Activated CD8-positive, alpha-beta T cell treated with anti-CD3 and anti-CD28 coated beads for 36 hours (primary cell): ENCODE measurements around the gene THRAP3. TPM values are rescaled to one million over a fixed set of nuclear protein-coding genes. Genes with fewer than 3 reads are reported as not detected.

Experiments
- ATAC-seq: fragments of 200-7000 bp; cut with Tn5 transposase; one replicate; pipeline ENCODE4 v1.10.0; 2021; ENCODE audit warnings: mild to moderate bottlenecking, moderate library complexity
- CTCF ChIA-PET: fragments of 350-600 bp; sonication (Branson Sonifier 250); formaldehyde crosslinking; loops from one replicate; lab custom pipeline; 2021; ENCODE audit warnings: antibody characterized with exemption; lab: Charles Lee
- POLR2A ChIA-PET: fragments of 350-600 bp; sonication (Branson Sonifier 250); formaldehyde crosslinking; loops from one replicate; lab custom pipeline; 2021; ENCODE audit warnings: antibody characterized with exemption; lab: Charles Lee
- DNase-seq: peaks from one replicate; pipeline ENCODE4 v3.0.0-alpha.2; 2020
- H3K27ac Mint-ChIP-seq: one replicate; pipeline ENCODE4 v1.8.0; 2021; ENCODE audit warnings: mild to moderate bottlenecking, mixed read lengths
- H3K27me3 Mint-ChIP-seq: one replicate; pipeline ENCODE4 v1.8.0; 2021; ENCODE audit warnings: mixed read lengths
- H3K36me3 Mint-ChIP-seq: one replicate; pipeline ENCODE4 v1.8.0; 2021; ENCODE audit warnings: low read depth, mixed read lengths
- H3K4me1 Mint-ChIP-seq: one replicate; pipeline ENCODE4 v1.8.0; 2021; ENCODE audit warnings: low read depth, mixed read lengths
- H3K4me3 Mint-ChIP-seq: one replicate; pipeline ENCODE4 v1.8.0; 2021; ENCODE audit warnings: mild to moderate bottlenecking, moderate library complexity, mixed read lengths
- H3K9me3 Mint-ChIP-seq: one replicate; pipeline ENCODE4 v1.8.0; 2021; ENCODE audit warnings: mixed read lengths
- CTCF ChIP-seq: fragments of 200-600 bp; IDR thresholded peaks from one replicate; pipeline ENCODE4 v1.8.0; 2022; ENCODE audit warnings: antibody characterized with exemption, mild to moderate bottlenecking
- intact Hi-C: fragments of 100-400 bp; cut with micrococcal nuclease; formaldehyde crosslinking; loops from one replicate; pipeline ENCODE4 v1.10.0; 2022
- total RNA-seq, 2 experiments: library from RNA; stranded (reverse); gene quantifications; one replicate each; pipeline ENCODE4 v1.2.3, GENCODE V29; 2021

The THRAP3 gene
- total RNA-seq, 2 experiments from 2014 or later: 119 to 121 TPM

GRCh38 chr1:36301220-36301619, 77.0 kb downstream of the THRAP3 start:
- DNase-seq: no peak
- peaks cover 49% of the 10 kb centered on the region for H3K36me3 Mint-ChIP-seq

DNA sequence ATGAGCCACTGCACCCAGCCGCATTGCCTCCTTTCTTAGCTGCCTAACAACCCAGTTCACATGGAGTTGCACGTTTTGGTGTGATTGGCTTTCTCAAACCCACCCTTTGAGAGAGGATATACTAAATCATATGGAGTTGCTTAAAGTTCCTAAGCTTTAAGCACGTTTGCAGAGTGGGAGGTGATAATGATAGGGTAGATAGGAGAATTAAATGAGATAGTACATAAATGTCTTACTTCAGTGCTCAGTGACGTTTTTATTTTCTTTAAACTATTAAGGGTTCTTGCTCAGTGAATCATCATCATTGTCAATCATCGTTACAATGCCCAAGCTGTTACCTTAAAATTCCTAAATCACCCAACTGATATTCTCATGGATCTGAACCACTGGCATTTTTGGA, 79.0 kb downstream of the THRAP3 start:
- Mint-ChIP-seq H3K4me1 (peaks cover 50% of the 10 kb centered on the region), H3K27ac (peak overlapping the region; percentile 36), H3K4me3 (no peak overlapping the region), H3K27me3 (no peaks in the 10 kb centered on the region), H3K9me3 (no peaks in the 10 kb centered on the region), H3K36me3 (peaks cover 43% of the 10 kb centered on the region)
- intact Hi-C loops: no loop called here
- no peak for TF ChIP-seq CTCF
- ATAC-seq (no peak), DNase-seq (no peak)
- POLR2A ChIA-PET: interaction anchor here (0.9 to 10.3 kb wide), 5 partner anchors 8 to 140 kb away, joined by 3 to 89 read pairs (median 3); partner anchors contain the start of gene EVA1B
- CTCF ChIA-PET: no interaction called here

More at GRCh38 chr1:36301220-36301619, 77.0 kb downstream of the THRAP3 start:
- Mint-ChIP-seq H3K27me3 (no peaks in the 10 kb centered on the region), H3K4me3 (no peak overlapping the region), H3K27ac (peak overlapping the region; percentile 89), H3K4me1 (peaks cover 50% of the 10 kb centered on the region), H3K9me3 (no peaks in the 10 kb centered on the region)
- POLR2A ChIA-PET: interaction anchor here (0.8 to 2.0 kb wide), 3 partner anchors 22 to 151 kb away, joined by 3 to 7 read pairs (median 3); partner anchors contain the start of gene TRAPPC3
- ATAC-seq: no peak
- CTCF ChIA-PET: interaction anchor here (1.1 to 3.3 kb wide), 8 partner anchors 13 to 152 kb away, joined by 3 to 26 read pairs (median 4); partner anchors contain the start of gene TRAPPC3
- intact Hi-C loops: no loop called here
- no peak for TF ChIP-seq CTCF

GRCh38 chr1:36303650-36304360, 79.6 kb downstream of the THRAP3 start:
- TF ChIP-seq CTCF: no peak
- Mint-ChIP-seq H3K9me3 (no peaks in the 10 kb centered on the region), H3K36me3 (peaks cover 42% of the 10 kb centered on the region), H3K4me3 (no peak overlapping the region), H3K4me1 (peaks cover 50% of the 10 kb centered on the region), H3K27ac (peak overlapping the region; percentile 52), H3K27me3 (no peaks in the 10 kb centered on the region)
- ATAC-seq (no peak), DNase-seq (no peak)
- ChIA-PET POLR2A (interaction anchor here (0.9 to 10.3 kb wide), 5 partner anchors 8 to 140 kb away, joined by 3 to 89 read pairs (median 3); partner anchors contain the start of gene EVA1B), CTCF (interaction anchor here (3.1 kb wide), 1 partner anchor 17 kb away, joined by 10 read pairs; no protein-coding TSS in a partner anchor)
- intact Hi-C loops: no loop called here

DNA sequence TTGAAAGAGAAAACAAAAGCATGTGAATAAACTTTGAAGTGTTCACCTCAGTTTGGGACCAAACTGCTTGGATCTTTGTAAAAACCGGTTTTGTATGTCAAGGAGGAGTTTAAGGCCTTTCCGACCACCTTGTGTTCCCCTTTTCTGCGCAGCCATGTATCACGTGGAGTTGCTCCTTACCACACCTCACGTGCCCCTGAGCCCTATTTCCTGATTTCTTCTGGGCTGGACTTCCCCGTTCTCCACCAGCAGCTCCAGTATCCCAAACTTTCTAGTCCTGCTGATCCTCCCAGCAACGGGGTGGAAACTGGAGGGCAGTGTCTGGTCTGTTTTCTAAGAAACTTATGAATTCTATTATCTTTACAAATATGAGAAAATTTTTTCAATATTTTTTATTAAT, 80.3 kb downstream of the THRAP3 start:
- intact Hi-C loops: no loop called here
- no peak overlapping the region for H3K4me3 Mint-ChIP-seq
- DNase-seq: no peak
- peaks cover 42% of the 10 kb centered on the region for H3K36me3 Mint-ChIP-seq
- H3K27me3 Mint-ChIP-seq: no peaks in the 10 kb centered on the region
- peaks cover 47% of the 10 kb centered on the region for H3K4me1 Mint-ChIP-seq
- peak overlapping the region; percentile 52 for H3K27ac Mint-ChIP-seq
- ChIA-PET CTCF (interaction anchor here (3.1 kb wide), 1 partner anchor 18 kb away, joined by 10 read pairs; no protein-coding TSS in a partner anchor), POLR2A (interaction anchor here (10.3 kb wide), 1 partner anchor 17 kb away, joined by 89 read pairs; the partner anchor contains the start of gene EVA1B)
- TF ChIP-seq CTCF: no peak
- ATAC-seq: no peak
- H3K9me3 Mint-ChIP-seq: no peaks in the 10 kb centered on the region
